Breast epithelium (tissue), 4 donors: ENCODE results near the gene SURF6. TPM values are rescaled to one million over a fixed set of nuclear protein-coding genes. Genes with fewer than 3 reads are reported as not detected.
"Not testable (repeated sequence)": the region's sequence is repeated elsewhere in the genome, so short reads cannot be mapped to it uniquely, and the experiment has no call there.

Experiments
- DNase-seq, 2 donors: peaks; one replicate each; pipeline ENCODE4 v3.0.0-alpha.2; 2019; ENCODE audit warnings: low spot score in 2 of 2
- H3K27ac ChIP-seq, 2 donors: fragments of 200-600 bp; sonication (generic) in 1 of 2; one replicate each; pipeline ENCODE4 v1.5.1; 2016 to 2019; ENCODE audit warnings: mild to moderate bottlenecking in 1 of 2
- H3K27me3 ChIP-seq, 2 donors: fragments of 200-600 bp; sonication (generic) in 1 of 2; one replicate each; pipeline versions ENCODE4 v1.5.1 to v1.6.0; 2017 to 2019; ENCODE audit warnings: control low read depth in 1 of 2, mild to moderate bottlenecking in 1 of 2
- H3K36me3 ChIP-seq: fragments of 200-600 bp; one replicate; pipeline ENCODE4 v1.5.1; 2019
- H3K4me1 ChIP-seq, 2 donors: fragments of 200-600 bp; sonication (generic); one replicate each; pipeline ENCODE4 v1.5.1; 2016 to 2019; ENCODE audit warnings: control low read depth in 1 of 2
- H3K4me3 ChIP-seq, 3 donors: fragments of 200-600 bp; sonication (generic); 1 replicate in 2 of 3; 2 replicates in 1 of 3; pipeline ENCODE4 v1.5.1; 2016 to 2019; ENCODE audit warnings: mild to moderate bottlenecking in 3 of 3, moderate library complexity in 2 of 3
- H3K9me3 ChIP-seq, 2 donors: fragments of 200-600 bp; sonication (generic) in 1 of 2; one replicate each; pipeline ENCODE4 v1.5.1; 2016 to 2019; ENCODE audit warnings: control low read depth in 1 of 2
- CTCF ChIP-seq, 3 donors: fragments of 450-650 bp; IDR thresholded peaks; one replicate each; pipeline ENCODE4 v1.5.1; 2016 to 2017; ENCODE audit warnings: antibody characterized with exemption in 3 of 3, mild to moderate bottlenecking in 3 of 3, moderate library complexity in 3 of 3
- POLR2A ChIP-seq: fragments of 450-650 bp; IDR thresholded peaks from one replicate; pipeline ENCODE4 v1.6.1; 2016; ENCODE audit warnings: antibody characterized with exemption, mild to moderate bottlenecking, moderate library complexity
- POLR2AphosphoS5 ChIP-seq, 3 donors: sonication (generic); formaldehyde crosslinking; IDR thresholded peaks; one replicate each; pipeline ENCODE4 v1.6.1; 2017; ENCODE audit warnings: antibody characterized with exemption in 3 of 3
- intact Hi-C: fragments of 100-400 bp; cut with DNase I; formaldehyde crosslinking; loops from one replicate; pipeline ENCODE4 v1.15.1; 2023; ENCODE audit warnings: low total_unique reads
- total RNA-seq, 3 donors: library from RNA; depleted of rRNA; stranded (reverse); fragments of >200 nt; gene quantifications; one replicate each; pipeline ENCODE4 v1.1.0, GENCODE V29; 2016

The SURF6 gene
- total RNA-seq, 3 donors from 2014 or later: 12.8 to 29.0 (median 23.3) TPM

GRCh38 chr9:133301253-133302230, 34.4 kb downstream of the SURF6 start:
- H3K4me3 ChIP-seq: no peak overlapping the region
- no peak overlapping the region for H3K27ac ChIP-seq
- no peaks in the 10 kb centered on the region for H3K36me3 ChIP-seq
- H3K4me1 ChIP-seq: no peaks in the 10 kb centered on the region
- no peak for DNase-seq
- no peak for TF ChIP-seq CTCF (IDR thresholded peaks at IDR 0.05)
- no peak for TF ChIP-seq POLR2A
- intact Hi-C loops: no loop called here
- H3K9me3 ChIP-seq: no peaks in the 10 kb centered on the region
- H3K27me3 ChIP-seq: peaks cover 0 to 12% of the 10 kb centered on the region in 2 donors

GRCh38 chr9:133299996-133300395, 36.0 kb downstream of the SURF6 start:
- H3K27ac ChIP-seq, H3K4me3 ChIP-seq, H3K9me3 ChIP-seq, H3K4me1 ChIP-seq, H3K27me3 ChIP-seq, DNase-seq, H3K36me3 ChIP-seq: not testable (repeated sequence)
- intact Hi-C loops: loop anchor here (10.0 kb wide), 1 partner anchor 1825 kb away; no protein-coding TSS in a partner anchor

DNA sequence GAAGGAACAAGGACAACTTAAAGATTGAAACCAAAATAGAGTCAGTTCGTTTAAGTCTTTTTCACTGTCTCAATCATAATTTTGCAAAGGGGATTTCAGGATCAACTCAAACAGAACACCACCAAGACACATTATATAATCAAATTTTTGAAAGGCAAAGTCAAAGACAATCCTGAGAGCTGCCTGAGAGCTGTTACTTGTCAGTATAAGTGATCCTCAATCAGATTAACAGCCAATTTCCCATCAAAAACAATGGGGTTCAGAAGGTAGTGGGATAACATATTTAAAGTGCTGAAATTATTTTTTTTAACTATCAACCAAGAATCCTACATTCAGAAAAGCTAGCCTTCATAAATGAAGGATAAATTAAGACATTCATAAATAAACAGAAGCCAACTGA, 41.7 kb downstream of the SURF6 start:
- H3K27ac ChIP-seq: no peak overlapping the region
- no peaks in the 10 kb centered on the region for H3K36me3 ChIP-seq
- intact Hi-C loops: loop anchor here (10.0 kb wide), 1 partner anchor 1831 kb away; no protein-coding TSS in a partner anchor
- no peak for DNase-seq
- TF ChIP-seq CTCF (IDR thresholded peaks at IDR 0.05) (no peak), POLR2AphosphoS5 (IDR thresholded peaks at IDR 0.05) (no peak), POLR2A (no peak)
- peaks cover 0 to 4% of the 10 kb centered on the region in 2 donors for H3K9me3 ChIP-seq
- no peaks in the 10 kb centered on the region for H3K4me1 ChIP-seq
- no peaks in the 10 kb centered on the region for H3K27me3 ChIP-seq
- no peak overlapping the region for H3K4me3 ChIP-seq

- Histone ChIP-seq H3K36me3 (no peaks in the 10 kb centered on the region), H3K4me3 (no peak overlapping the region), H3K4me1 (no peaks in the 10 kb centered on the region), H3K27ac (no peak overlapping the region), H3K27me3 (no peaks in the 10 kb centered on the region), H3K9me3 (peaks cover 0 to 14% of the 10 kb centered on the region in 2 donors)
- no peak for TF ChIP-seq POLR2AphosphoS5 (IDR thresholded peaks at IDR 0.05)
- DNase-seq: no peak
- intact Hi-C loops: loop anchor here (10.0 kb wide), 1 partner anchor 1834 kb away; no protein-coding TSS in a partner anchor
Measured at GRCh38 chr9:133290751-133291302, 45.2 kb downstream of the SURF6 start.

GRCh38 chr9:133286523-133286922, 49.5 kb downstream of the SURF6 start:
- Histone ChIP-seq H3K9me3 (peaks cover 0 to 14% of the 10 kb centered on the region in 2 donors), H3K4me3 (no peak overlapping the region), H3K27ac (no peak overlapping the region), H3K27me3 (no peaks in the 10 kb centered on the region), H3K36me3 (no peaks in the 10 kb centered on the region), H3K4me1 (no peaks in the 10 kb centered on the region)
- intact Hi-C loops: no loop called here
- TF ChIP-seq POLR2AphosphoS5 (IDR thresholded peaks at IDR 0.05) (no peak), CTCF (IDR thresholded peaks at IDR 0.05) (no peak), POLR2A (no peak)
- DNase-seq: peak in 1 of 2 donors; percentile 2

DNA sequence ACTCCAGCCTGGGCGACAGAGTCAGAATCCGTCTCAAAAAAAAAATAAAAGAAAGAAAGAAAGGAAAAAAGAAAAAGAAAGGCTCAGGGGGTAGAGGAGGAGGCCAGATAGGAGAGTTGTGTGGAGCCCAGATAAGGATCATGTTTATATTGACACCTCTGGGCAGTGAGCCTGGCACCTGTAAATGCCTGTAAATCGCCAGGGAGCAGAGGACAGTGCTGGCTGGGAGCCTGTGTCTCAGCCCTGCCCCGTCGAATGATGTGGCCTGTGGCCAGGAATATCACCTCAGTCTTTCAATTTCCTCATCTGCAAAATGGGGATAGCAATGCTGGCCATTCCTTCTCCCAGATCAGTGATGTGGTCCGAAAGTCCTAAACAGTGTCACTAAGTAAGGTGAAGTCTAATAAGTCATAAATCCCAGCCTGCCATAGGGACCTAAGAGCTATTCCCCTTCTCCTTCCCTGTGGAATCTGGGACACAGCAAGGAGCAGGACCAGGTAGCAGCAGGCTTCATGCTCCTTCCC, 50.7 kb downstream of the SURF6 start:
- no peak for DNase-seq
- intact Hi-C loops: no loop called here
- Histone ChIP-seq H3K9me3 (peaks cover 0 to 14% of the 10 kb centered on the region in 2 donors), H3K4me3 (no peak overlapping the region), H3K36me3 (no peaks in the 10 kb centered on the region), H3K4me1 (no peaks in the 10 kb centered on the region), H3K27ac (no peak overlapping the region), H3K27me3 (no peaks in the 10 kb centered on the region)
- TF ChIP-seq POLR2A: no peak
- TF ChIP-seq POLR2AphosphoS5 (IDR thresholded peaks at IDR 0.05): no peak
- no peak for TF ChIP-seq CTCF (IDR thresholded peaks at IDR 0.05)
